ENCODE results near the gene TDRKH. TPM values are rescaled to one million over a fixed set of nuclear protein-coding genes. Genes with fewer than 3 reads are reported as not detected.
"Not testable (repeated sequence)": the region's sequence is repeated elsewhere in the genome, so short reads cannot be mapped to it uniquely, and the experiment has no call there.

TDRKH gene
- total RNA-seq, 2 donors from 2014 or later: 3.3 to 4.2 TPM

DNA sequence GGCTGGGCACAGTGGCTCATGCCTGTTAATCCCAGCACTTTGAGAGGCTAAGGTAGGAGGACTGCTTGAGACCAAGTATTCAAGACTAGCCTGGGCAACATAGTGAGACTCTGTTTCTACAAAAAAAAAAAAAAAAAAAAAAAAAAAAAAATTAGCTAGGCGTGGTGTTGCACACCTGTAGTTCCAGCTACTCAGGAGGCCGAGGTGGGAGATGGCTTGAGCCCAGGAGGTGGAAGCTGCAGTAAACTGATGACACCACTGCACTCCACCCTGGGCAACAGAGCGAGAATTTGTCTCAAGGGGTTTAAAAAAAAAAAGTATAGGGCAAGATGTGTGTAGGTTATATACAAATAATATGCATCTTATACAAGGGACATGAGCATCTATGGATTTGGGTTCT is 2.6 kb downstream of the TDRKH start:
- Histone ChIP-seq H3K4me1 (peaks cover 0 to 14% of the 10 kb centered on the region in 2 donors), H3K27me3 (no peaks in the 10 kb centered on the region), H3K9me3 (no peaks in the 10 kb centered on the region), H3K27ac (no peak overlapping the region), H3K36me3 (no peaks in the 10 kb centered on the region), H3K4me3 (no peak overlapping the region)
- TF ChIP-seq, protein P1, sequence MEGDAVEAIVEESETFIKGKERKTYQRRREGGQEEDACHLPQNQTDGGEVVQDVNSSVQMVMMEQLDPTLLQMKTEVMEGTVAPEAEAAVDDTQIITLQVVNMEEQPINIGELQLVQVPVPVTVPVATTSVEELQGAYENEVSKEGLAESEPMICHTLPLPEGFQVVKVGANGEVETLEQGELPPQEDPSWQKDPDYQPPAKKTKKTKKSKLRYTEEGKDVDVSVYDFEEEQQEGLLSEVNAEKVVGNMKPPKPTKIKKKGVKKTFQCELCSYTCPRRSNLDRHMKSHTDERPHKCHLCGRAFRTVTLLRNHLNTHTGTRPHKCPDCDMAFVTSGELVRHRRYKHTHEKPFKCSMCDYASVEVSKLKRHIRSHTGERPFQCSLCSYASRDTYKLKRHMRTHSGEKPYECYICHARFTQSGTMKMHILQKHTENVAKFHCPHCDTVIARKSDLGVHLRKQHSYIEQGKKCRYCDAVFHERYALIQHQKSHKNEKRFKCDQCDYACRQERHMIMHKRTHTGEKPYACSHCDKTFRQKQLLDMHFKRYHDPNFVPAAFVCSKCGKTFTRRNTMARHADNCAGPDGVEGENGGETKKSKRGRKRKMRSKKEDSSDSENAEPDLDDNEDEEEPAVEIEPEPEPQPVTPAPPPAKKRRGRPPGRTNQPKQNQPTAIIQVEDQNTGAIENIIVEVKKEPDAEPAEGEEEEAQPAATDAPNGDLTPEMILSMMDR (IDR thresholded peaks at IDR 0.05): no peak
- DNase-seq (ENCODE audit: low spot score): no peak

GRCh38 chr1:151783796-151784195 is 6.5 kb downstream of the TDRKH start:
- peaks cover 15% of the 10 kb centered on the region for H3K36me3 ChIP-seq
- no peaks in the 10 kb centered on the region for H3K27me3 ChIP-seq
- TF ChIP-seq, protein P1 (IDR thresholded peaks at IDR 0.05): no peak
- H3K9me3 ChIP-seq: no peaks in the 10 kb centered on the region
- no peaks in the 10 kb centered on the region for H3K4me1 ChIP-seq
- no peak overlapping the region for H3K4me3 ChIP-seq
- no peak overlapping the region for H3K27ac ChIP-seq
- DNase-seq (ENCODE audit: low spot score): no peak

- no peak for DNase-seq (ENCODE audit: low spot score)
- no peaks in the 10 kb centered on the region for H3K27me3 ChIP-seq
- no peak overlapping the region for H3K4me3 ChIP-seq
- no peaks in the 10 kb centered on the region for H3K9me3 ChIP-seq
- peaks cover 15% of the 10 kb centered on the region for H3K36me3 ChIP-seq
- no peak overlapping the region for H3K27ac ChIP-seq
- no peaks in the 10 kb centered on the region for H3K4me1 ChIP-seq
- TF ChIP-seq, protein P1 (IDR thresholded peaks at IDR 0.05): no peak
Measured at GRCh38 chr1:151782741-151783140, 7.6 kb downstream of the TDRKH start.

DNA sequence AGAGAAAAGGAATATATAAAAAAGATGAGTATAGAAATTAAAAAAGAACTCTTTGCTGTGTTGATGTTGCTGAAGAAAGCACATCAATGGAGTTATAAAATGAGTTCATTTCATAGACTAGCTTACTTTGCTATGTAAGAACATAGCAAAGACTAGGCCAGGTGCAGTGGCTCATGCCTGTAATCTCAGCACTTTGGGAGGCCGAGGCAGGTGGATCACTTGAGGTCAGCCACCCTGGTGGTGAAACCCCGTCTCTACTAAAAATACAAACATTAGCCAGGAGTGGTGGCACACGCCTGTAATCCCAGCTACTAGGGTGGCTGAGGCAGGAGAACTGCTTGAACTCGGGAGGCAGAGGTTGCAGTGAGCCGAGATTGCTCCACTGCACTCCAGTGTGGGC is 8.3 kb downstream of the TDRKH start:
- not testable (repeated sequence) for H3K9me3 ChIP-seq; H3K4me3 ChIP-seq; DNase-seq (ENCODE audit: low spot score); H3K27me3 ChIP-seq; H3K4me1 ChIP-seq; H3K27ac ChIP-seq
- H3K36me3 ChIP-seq: peaks cover 15% of the 10 kb centered on the region

DNA sequence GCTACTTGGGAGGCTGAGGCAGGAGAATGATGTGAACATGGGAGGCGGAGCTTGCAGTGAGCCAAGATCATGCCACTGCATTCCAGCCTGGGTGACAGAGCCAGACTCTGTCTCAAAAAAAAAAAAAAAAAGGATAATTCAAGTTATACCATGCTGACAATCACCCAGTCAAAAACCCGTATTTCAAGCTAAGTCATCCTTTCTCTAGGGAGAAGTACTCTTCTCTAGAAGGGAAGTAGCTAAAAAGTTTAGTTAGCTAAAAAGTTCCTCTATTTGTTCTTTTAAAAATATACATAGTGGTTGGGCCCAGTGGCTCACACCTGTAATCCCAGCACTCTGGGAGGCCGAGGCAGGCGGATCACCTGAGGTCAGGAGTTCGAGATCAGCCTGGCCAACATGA is 9.6 kb downstream of the TDRKH start:
- not testable (repeated sequence) for H3K27ac ChIP-seq; H3K27me3 ChIP-seq; DNase-seq (ENCODE audit: low spot score); H3K9me3 ChIP-seq; H3K4me1 ChIP-seq; H3K4me3 ChIP-seq
- H3K36me3 ChIP-seq: peaks cover 15% of the 10 kb centered on the region

DNA sequence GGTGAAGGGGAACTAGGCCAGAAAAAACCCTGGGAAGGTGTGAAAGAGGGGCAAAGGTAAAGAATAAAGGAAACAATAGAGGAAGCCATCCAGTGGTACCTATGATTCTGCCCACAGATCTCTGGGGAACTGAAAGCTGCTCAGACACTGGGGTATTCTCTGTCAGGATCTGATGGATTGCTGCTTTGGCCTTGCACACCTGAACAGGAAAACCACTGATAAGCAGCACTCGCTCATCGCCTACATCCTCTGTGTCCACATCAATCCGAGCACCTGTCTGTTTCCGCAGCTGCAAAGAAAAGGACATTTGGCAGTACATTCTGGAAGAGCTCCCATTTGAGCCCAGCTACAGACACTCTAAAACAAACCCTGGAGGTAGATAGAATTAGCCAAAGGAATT is 10.4 kb downstream of the TDRKH start:
- no peak for DNase-seq (ENCODE audit: low spot score)
- Histone ChIP-seq H3K27ac (no peak overlapping the region), H3K36me3 (peaks cover 15% of the 10 kb centered on the region), H3K4me3 (no peak overlapping the region), H3K9me3 (no peaks in the 10 kb centered on the region), H3K27me3 (no peaks in the 10 kb centered on the region), H3K4me1 (no peaks in the 10 kb centered on the region)
- TF ChIP-seq, protein P1 (IDR thresholded peaks at IDR 0.05): no peak

- no peak for DNase-seq (ENCODE audit: low spot score)
- Histone ChIP-seq H3K27ac (no peak overlapping the region), H3K4me1 (no peaks in the 10 kb centered on the region), H3K4me3 (no peak overlapping the region), H3K9me3 (no peaks in the 10 kb centered on the region), H3K36me3 (peaks cover 15% of the 10 kb centered on the region), H3K27me3 (no peaks in the 10 kb centered on the region)
- TF ChIP-seq, protein P1 (IDR thresholded peaks at IDR 0.05): no peak
Measured at GRCh38 chr1:151777317-151777716, 13.0 kb downstream of the TDRKH start.

Data from right atrium auricular region (tissue), 2 donors.